OCI-LY7 (cell line): ENCODE results near the gene RNFT2. TPM values are rescaled to one million over a fixed set of nuclear protein-coding genes. Genes with fewer than 3 reads are reported as not detected.
A peak's percentile ranks its signal among the peaks of the same experiment; 100 is the strongest.

ENCODE experiments used
- BruUV-seq: library from RNA; stranded (reverse); fragments of 400-500 nt; replicated peaks from 2 replicates; lab custom pipeline; 2021; lab: Mats Ljungman, UMichigan
- CTCF ChIA-PET: fragments of 300-600 bp; sonication (Branson Sonifier 250); formaldehyde crosslinking; loops from one replicate; lab custom pipeline; 2022; ENCODE audit warnings: antibody characterized with exemption; ENCODE audit not compliant: unreplicated experiment; lab: Charles Lee
- POLR2A ChIA-PET: fragments of 300-600 bp; sonication (Branson Sonifier 250); formaldehyde crosslinking; loops from one replicate; lab custom pipeline; 2022; ENCODE audit warnings: antibody characterized with exemption; lab: Charles Lee
- DNase-seq: peaks from one replicate; pipeline ENCODE4 v3.0.0-alpha.2; 2015; ENCODE audit warnings: low spot score
- H2AFZ ChIP-seq: fragments of 200-600 bp; sonication (generic), shearing (Covaris generic); 2 replicates; pipeline ENCODE4 v1.6.1; 2014; ENCODE audit warnings: mild to moderate bottlenecking, antibody characterized with exemption, low read length, moderate library complexity
- H3K27ac ChIP-seq: fragments of 200-600 bp; sonication (generic); 2 replicates; pipeline ENCODE4 v1.5.1; 2014; ENCODE audit warnings: mixed run types, low read depth, mild to moderate bottlenecking, moderate library complexity, low read length, inconsistent platforms; ENCODE audit not compliant: poor library complexity, severe bottlenecking
- H3K36me3 ChIP-seq: fragments of 200-600 bp; sonication (generic); 2 replicates; pipeline ENCODE4 v1.6.1; 2014; ENCODE audit warnings: mild to moderate bottlenecking, antibody characterized with exemption, low read length, moderate library complexity, mixed read lengths; ENCODE audit not compliant: insufficient read depth
- H3K4me1 ChIP-seq: fragments of 200-600 bp; sonication (generic); 2 replicates; pipeline ENCODE4 v1.5.1; 2014; ENCODE audit warnings: mild to moderate bottlenecking, low read length; ENCODE audit not compliant: insufficient read depth, poor library complexity, severe bottlenecking
- H3K4me2 ChIP-seq: fragments of 200-600 bp; sonication (generic); 2 replicates; pipeline ENCODE4 v1.6.1; 2014; ENCODE audit warnings: mild to moderate bottlenecking, low read length
- H3K4me3 ChIP-seq: fragments of 200-600 bp; sonication (generic); 2 replicates; pipeline ENCODE4 v1.5.1; 2014; ENCODE audit warnings: mild to moderate bottlenecking, low read depth, low read length; ENCODE audit not compliant: poor library complexity, severe bottlenecking
- H3K79me2 ChIP-seq: fragments of 200-600 bp; sonication (generic); 2 replicates; pipeline ENCODE4 v1.6.1; 2016; ENCODE audit warnings: low read depth, mild to moderate bottlenecking, low read length, moderate library complexity, mixed read lengths; ENCODE audit not compliant: insufficient read depth
- H3K9me2 ChIP-seq: fragments of 200-600 bp; sonication (generic); 2 replicates; pipeline ENCODE4 v1.6.1; 2016; ENCODE audit warnings: mild to moderate bottlenecking, low read length, mixed read lengths; ENCODE audit not compliant: insufficient read depth
- H3K9me3 ChIP-seq: fragments of 200-600 bp; sonication (generic); 2 replicates; pipeline ENCODE4 v1.6.1; 2014; ENCODE audit warnings: mild to moderate bottlenecking, mixed run types, low read length, mixed read lengths
- H4K20me1 ChIP-seq: fragments of 200-600 bp; sonication (generic); 2 replicates; pipeline ENCODE4 v1.6.1; 2014; ENCODE audit warnings: mild to moderate bottlenecking, antibody characterized with exemption, low read length, moderate library complexity, mixed read lengths; ENCODE audit not compliant: insufficient read depth
- CTCF ChIP-seq: fragments of 200-600 bp; sonication (generic); conservative IDR thresholded peaks from 2 replicates; pipeline ENCODE4 v1.5.1; 2014; ENCODE audit warnings: mild to moderate bottlenecking, antibody characterized with exemption, low read length, moderate library complexity, mixed read lengths
- EZH2phosphoT487 ChIP-seq: fragments of 200-600 bp; sonication (generic); IDR thresholded peaks from 2 replicates; pipeline ENCODE4 v1.6.1; 2018; ENCODE audit warnings: low read depth, borderline replicate concordance, mild to moderate bottlenecking, mixed run types, antibody characterized with exemption, low read length, moderate library complexity, mixed read lengths
- intact Hi-C: fragments of 100-400 bp; cut with micrococcal nuclease; formaldehyde crosslinking; loops from one replicate; pipeline ENCODE4 v1.10.0; 2022; ENCODE audit not compliant: unreplicated experiment
- total RNA-seq, 2 experiments: library from RNA; depleted of rRNA in 1 of 2; stranded (reverse); fragments of >200 nt in 1 of 2; shearing (Covaris generic) in 1 of 2; gene quantifications; 2 replicates each; pipeline ENCODE4 v1.2.3, GENCODE V29; 2014 to 2022

The RNFT2 gene
- total RNA-seq, 2 experiments from 2014 or later = 40.2 to 62.2 TPM

- POLR2A ChIA-PET = interaction anchor here (1.3 to 1.6 kb wide), 2 partner anchors 10 to 12 kb away, joined by 3 to 4 read pairs; no protein-coding TSS in a partner anchor
- no peaks in the 10 kb centered on the region for H3K9me2 ChIP-seq
- peak; percentile 48 for DNase-seq
- CTCF ChIA-PET = no interaction called here
- H3K9me3 ChIP-seq = no peaks in the 10 kb centered on the region
- H3K4me2 ChIP-seq = no peak overlapping the region
- H3K27ac ChIP-seq = no peak overlapping the region
- H3K36me3 ChIP-seq = no peaks in the 10 kb centered on the region
- no peak overlapping the region for H2AFZ ChIP-seq
- no peaks in the 10 kb centered on the region for H3K79me2 ChIP-seq
- BruUV-seq = no TSS peak
- H4K20me1 ChIP-seq = no peaks in the 10 kb centered on the region
- no peak overlapping the region for H3K4me3 ChIP-seq
- no peaks in the 10 kb centered on the region for H3K4me1 ChIP-seq
- intact Hi-C loops = no loop called here
- TF ChIP-seq CTCF = no peak
- no peak for TF ChIP-seq EZH2phosphoT487
Observed at GRCh38 chr12:116892349-116893140, 154.4 kb downstream of the RNFT2 start.

GRCh38 chr12:116894913-116895312, 156.8 kb downstream of the RNFT2 start:
- ChIA-PET POLR2A (interaction anchor here (1.1 kb wide), 1 partner anchor 18 kb away, joined by 5 read pairs; no protein-coding TSS in a partner anchor), CTCF (no interaction called here)
- no peaks in the 10 kb centered on the region for H3K9me3 ChIP-seq
- no peak overlapping the region for H3K4me3 ChIP-seq
- intact Hi-C loops = no loop called here
- DNase-seq = no peak
- no peak overlapping the region for H3K27ac ChIP-seq
- H3K79me2 ChIP-seq = no peaks in the 10 kb centered on the region
- H3K4me1 ChIP-seq = no peaks in the 10 kb centered on the region
- H3K9me2 ChIP-seq = no peaks in the 10 kb centered on the region
- H4K20me1 ChIP-seq = no peaks in the 10 kb centered on the region
- H3K36me3 ChIP-seq = no peaks in the 10 kb centered on the region
- no peak for TF ChIP-seq CTCF
- TF ChIP-seq EZH2phosphoT487 = no peak
- BruUV-seq = no TSS peak
- H3K4me2 ChIP-seq = no peak overlapping the region
- H2AFZ ChIP-seq = no peak overlapping the region

GRCh38 chr12:116896411-116896924, 158.4 kb downstream of the RNFT2 start:
- no peak overlapping the region for H3K4me3 ChIP-seq
- no peak overlapping the region for H3K4me2 ChIP-seq
- no peaks in the 10 kb centered on the region for H3K36me3 ChIP-seq
- ChIA-PET POLR2A (interaction anchor here (0.7 to 1.2 kb wide), 2 partner anchors 115 to 252 kb away, joined by 3 to 7 read pairs; no protein-coding TSS in a partner anchor), CTCF (no interaction called here)
- intact Hi-C loops = no loop called here
- no peaks in the 10 kb centered on the region for H4K20me1 ChIP-seq
- no peaks in the 10 kb centered on the region for H3K9me3 ChIP-seq
- TF ChIP-seq EZH2phosphoT487 (no peak), CTCF (no peak)
- no peaks in the 10 kb centered on the region for H3K9me2 ChIP-seq
- H3K4me1 ChIP-seq = no peaks in the 10 kb centered on the region
- no peak for DNase-seq
- BruUV-seq = no TSS peak
- H3K79me2 ChIP-seq = no peaks in the 10 kb centered on the region
- no peak overlapping the region for H3K27ac ChIP-seq
- no peak overlapping the region for H2AFZ ChIP-seq
